Neuron (in vitro differentiated cells): ENCODE results near the gene NUB1.

Source experiments
- H2AFZ ChIP-seq: one replicate; pipeline ENCODE4 v1.6.1; 2013; ENCODE audit warnings: low read depth, mild to moderate bottlenecking, inconsistent platforms, low read length, moderate library complexity
- H3K27me3 ChIP-seq: one replicate; pipeline ENCODE4 v1.6.1; 2013; ENCODE audit warnings: low read length; ENCODE audit not compliant: insufficient read depth
- H3K36me3 ChIP-seq: one replicate; pipeline ENCODE4 v1.6.1; 2013; ENCODE audit warnings: low read length; ENCODE audit not compliant: insufficient read depth
- H3K4me1 ChIP-seq: one replicate; pipeline ENCODE4 v1.6.1; 2013; ENCODE audit warnings: low read length; ENCODE audit not compliant: insufficient read depth
- H3K4me3 ChIP-seq: 2 replicates; pipeline ENCODE4 v1.5.1; 2013; ENCODE audit warnings: mild to moderate bottlenecking, low read length, moderate library complexity
- H3K9me3 ChIP-seq: one replicate; pipeline ENCODE4 v1.6.1; 2013; ENCODE audit warnings: low read length

NUB1 gene

DNA sequence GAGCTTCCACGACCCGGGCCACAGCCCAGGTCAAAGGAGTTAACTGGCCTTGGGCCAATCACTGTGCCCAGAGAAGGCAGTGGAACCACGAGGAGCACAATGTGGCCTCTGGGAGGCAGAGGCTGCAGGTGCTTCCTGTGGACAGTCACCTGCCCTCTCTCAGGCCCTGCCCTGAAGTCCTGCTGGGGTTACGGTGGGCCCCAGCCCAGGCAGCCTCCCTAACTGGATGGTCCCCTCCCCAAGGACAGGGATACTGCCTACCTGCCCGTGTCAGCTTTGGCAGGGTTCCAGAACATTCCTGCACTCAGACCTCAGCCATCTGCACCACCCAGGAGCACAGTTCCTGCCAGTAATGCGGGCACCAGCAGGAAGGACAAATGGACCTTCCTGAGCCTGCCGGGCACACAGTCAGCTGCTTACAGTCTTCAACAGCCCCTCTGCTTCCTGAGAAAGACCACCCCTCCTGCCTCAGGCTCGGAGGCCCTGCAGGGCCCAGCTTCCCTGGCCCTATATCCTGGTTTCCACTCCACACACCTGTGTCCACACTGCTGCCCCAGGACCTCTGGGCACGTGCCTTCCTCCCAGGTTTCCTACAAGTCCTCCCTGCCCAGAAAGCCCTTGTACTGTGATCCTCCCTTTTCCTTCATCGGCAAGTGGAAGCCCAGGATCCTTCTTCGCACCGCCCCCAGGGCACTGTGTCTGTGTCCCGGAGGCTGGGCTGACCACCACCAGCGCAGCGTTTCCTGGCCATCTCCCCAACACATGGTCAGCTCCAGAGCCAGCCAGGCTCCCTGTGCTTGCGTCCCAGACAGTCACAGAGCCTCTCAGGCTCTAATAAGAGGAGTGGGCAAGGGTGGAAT is 44.9 kb downstream of the NUB1 start:
- no peaks in the 10 kb centered on the region for H3K36me3 ChIP-seq
- H3K27me3 ChIP-seq, result no peaks in the 10 kb centered on the region
- H3K4me3 ChIP-seq, result no peak overlapping the region
- no peak overlapping the region for H2AFZ ChIP-seq
- H3K9me3 ChIP-seq, result no peaks in the 10 kb centered on the region
- H3K4me1 ChIP-seq, result no peaks in the 10 kb centered on the region

- Histone ChIP-seq H3K4me1 (no peaks in the 10 kb centered on the region), H3K27me3 (no peaks in the 10 kb centered on the region), H2AFZ (no peak overlapping the region), H3K9me3 (no peaks in the 10 kb centered on the region), H3K4me3 (no peak overlapping the region), H3K36me3 (no peaks in the 10 kb centered on the region)
Measured at GRCh38 chr7:151387161-151388006, 45.8 kb downstream of the NUB1 start.

- no peaks in the 10 kb centered on the region for H3K27me3 ChIP-seq
Measured at GRCh38 chr7:151388007-151388297, 46.3 kb downstream of the NUB1 start.

GRCh38 chr7:151388430-151388829 is 46.8 kb downstream of the NUB1 start:
- no peaks in the 10 kb centered on the region for H3K4me1 ChIP-seq
- H3K9me3 ChIP-seq, result no peaks in the 10 kb centered on the region
- no peaks in the 10 kb centered on the region for H3K36me3 ChIP-seq
- H2AFZ ChIP-seq, result no peak overlapping the region
- no peaks in the 10 kb centered on the region for H3K27me3 ChIP-seq
- no peak overlapping the region for H3K4me3 ChIP-seq

More at GRCh38 chr7:151388007-151388297, 46.3 kb downstream of the NUB1 start:
- H3K9me3 ChIP-seq, result no peaks in the 10 kb centered on the region
- H3K4me3 ChIP-seq, result no peak overlapping the region
- no peaks in the 10 kb centered on the region for H3K4me1 ChIP-seq
- no peak overlapping the region for H2AFZ ChIP-seq
- no peaks in the 10 kb centered on the region for H3K36me3 ChIP-seq

DNA sequence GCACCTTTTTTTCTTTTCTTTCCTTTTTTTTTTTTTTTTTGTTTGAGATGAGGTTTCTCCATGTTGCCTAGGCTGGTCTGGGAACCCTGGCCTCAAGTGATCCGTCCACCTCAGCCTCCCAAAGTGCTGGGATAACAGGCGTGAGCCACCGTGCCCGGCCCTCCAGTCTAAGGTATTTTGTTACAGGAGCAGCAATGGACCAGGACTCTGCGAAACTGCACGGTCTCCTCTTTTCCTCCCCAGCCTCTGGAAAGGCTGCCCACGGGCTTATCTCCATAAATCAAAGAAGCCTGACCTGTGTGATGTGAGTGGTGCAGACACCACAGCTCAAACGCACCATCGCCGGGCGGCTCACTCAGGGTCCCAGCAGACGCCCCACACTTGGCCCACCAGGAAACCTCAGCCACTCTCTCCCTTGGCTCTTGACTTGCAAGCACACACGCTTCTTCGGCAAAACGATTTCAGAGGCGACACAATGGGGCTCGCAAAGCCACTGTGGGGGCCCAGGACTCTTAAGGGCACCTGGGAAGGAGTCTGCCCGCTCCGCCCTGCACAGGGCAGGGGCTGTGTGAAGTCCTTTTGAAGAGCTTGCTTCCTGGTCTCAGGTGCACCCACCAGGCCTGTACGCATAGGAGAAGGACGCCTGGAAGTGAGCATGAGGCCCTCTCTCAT is 47.6 kb downstream of the NUB1 start:
- H3K4me3 ChIP-seq, result no peak overlapping the region
- no peaks in the 10 kb centered on the region for H3K27me3 ChIP-seq
- no peaks in the 10 kb centered on the region for H3K36me3 ChIP-seq
- H2AFZ ChIP-seq, result no peak overlapping the region
- H3K4me1 ChIP-seq, result no peaks in the 10 kb centered on the region
- H3K9me3 ChIP-seq, result no peaks in the 10 kb centered on the region

GRCh38 chr7:151389768-151390597 is 48.4 kb downstream of the NUB1 start:
- no peaks in the 10 kb centered on the region for H3K4me1 ChIP-seq
- H3K36me3 ChIP-seq, result no peaks in the 10 kb centered on the region
- H3K27me3 ChIP-seq, result no peaks in the 10 kb centered on the region
- H3K4me3 ChIP-seq, result no peak overlapping the region
- no peak overlapping the region for H2AFZ ChIP-seq
- H3K9me3 ChIP-seq, result no peaks in the 10 kb centered on the region

GRCh38 chr7:151390598-151391357 is 49.2 kb downstream of the NUB1 start:
- Histone ChIP-seq H3K36me3 (no peaks in the 10 kb centered on the region), H3K4me3 (no peak overlapping the region), H3K27me3 (no peaks in the 10 kb centered on the region), H2AFZ (no peak overlapping the region), H3K9me3 (no peaks in the 10 kb centered on the region), H3K4me1 (no peaks in the 10 kb centered on the region)

DNA sequence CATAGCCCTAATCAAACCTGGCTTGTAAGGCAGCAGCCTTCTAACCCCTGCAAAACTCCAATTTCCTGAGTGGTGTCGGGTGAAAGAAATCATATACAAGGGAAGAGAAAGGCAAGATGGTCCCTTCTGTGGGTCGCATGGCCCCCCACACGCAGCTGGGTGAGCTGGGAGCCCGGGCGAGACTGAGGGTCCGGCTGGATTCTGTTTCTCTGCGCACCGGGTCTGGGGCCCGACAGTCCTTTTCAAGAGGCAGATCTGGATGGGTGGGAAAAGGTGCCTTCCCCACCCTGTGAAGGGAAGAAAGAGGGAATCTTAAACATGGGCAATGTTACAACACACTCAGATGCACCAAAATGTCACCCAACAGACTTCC is 49.7 kb downstream of the NUB1 start:
- Histone ChIP-seq H3K36me3 (no peaks in the 10 kb centered on the region), H3K4me3 (no peak overlapping the region), H3K9me3 (no peaks in the 10 kb centered on the region), H3K4me1 (no peaks in the 10 kb centered on the region), H3K27me3 (no peaks in the 10 kb centered on the region), H2AFZ (no peak overlapping the region)

- Histone ChIP-seq H3K27me3 (no peaks in the 10 kb centered on the region), H2AFZ (no peak overlapping the region), H3K9me3 (no peaks in the 10 kb centered on the region), H3K36me3 (no peaks in the 10 kb centered on the region), H3K4me3 (no peak overlapping the region), H3K4me1 (no peaks in the 10 kb centered on the region)
Measured at GRCh38 chr7:151392002-151392401, 50.4 kb downstream of the NUB1 start.

- no peak overlapping the region for H2AFZ ChIP-seq
- H3K27me3 ChIP-seq, result no peaks in the 10 kb centered on the region
- H3K9me3 ChIP-seq, result no peaks in the 10 kb centered on the region
- no peak overlapping the region for H3K4me3 ChIP-seq
- H3K4me1 ChIP-seq, result no peaks in the 10 kb centered on the region
- H3K36me3 ChIP-seq, result no peaks in the 10 kb centered on the region
Measured at GRCh38 chr7:151392426-151392825, 50.8 kb downstream of the NUB1 start.

DNA sequence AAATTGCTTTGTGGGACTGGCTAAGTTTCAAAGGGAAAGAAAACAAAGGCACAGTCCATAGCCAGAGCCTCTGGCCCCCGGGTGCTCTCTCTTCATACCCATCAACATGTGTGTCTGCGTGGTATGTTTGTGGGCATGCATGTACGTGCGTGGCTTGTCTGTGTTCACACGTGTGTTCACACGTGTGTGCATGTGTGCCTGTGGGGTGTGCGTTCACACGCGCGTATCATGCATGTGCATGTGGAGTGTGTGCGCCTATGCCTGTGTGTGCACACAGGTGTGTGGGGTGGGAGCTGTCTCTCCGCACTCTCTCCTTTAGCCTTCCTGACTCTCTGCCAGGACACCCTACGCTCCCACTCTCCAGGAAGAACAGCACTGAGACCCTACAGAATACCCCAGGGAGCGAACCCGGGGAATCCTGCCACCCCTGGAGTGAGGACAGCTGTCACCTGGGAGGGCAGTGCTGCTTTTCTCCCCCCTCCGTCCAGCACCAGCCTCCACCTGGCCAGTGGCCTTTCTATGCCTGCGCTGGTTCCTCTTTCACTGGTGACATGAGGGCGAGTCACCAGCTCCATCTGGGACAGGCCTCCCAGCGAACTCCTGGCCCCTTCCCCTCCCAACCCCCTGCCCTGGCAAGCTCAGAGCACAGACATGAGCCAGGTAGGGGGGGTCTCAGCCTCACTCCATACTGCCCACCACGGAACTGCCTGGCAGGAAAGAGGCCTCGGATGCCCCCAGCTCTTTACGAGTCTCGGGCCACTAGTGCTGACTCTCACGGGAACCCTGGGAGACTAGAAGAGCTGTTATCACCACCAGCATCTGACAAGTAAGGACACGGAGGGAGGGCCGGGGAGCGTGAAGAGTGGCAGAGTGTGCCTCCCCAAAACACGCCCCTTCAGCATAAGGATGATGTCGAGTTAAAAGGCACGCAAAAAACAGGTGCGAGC is 51.7 kb downstream of the NUB1 start:
- Histone ChIP-seq H2AFZ (no peak overlapping the region), H3K36me3 (peaks cover 3% of the 10 kb centered on the region), H3K4me1 (no peaks in the 10 kb centered on the region), H3K4me3 (no peak overlapping the region), H3K27me3 (no peaks in the 10 kb centered on the region), H3K9me3 (no peaks in the 10 kb centered on the region)
